IPS-18c (cell line): ENCODE measurements around the gene ATP8A2.

Source experiments
- H3K4me3 ChIP-seq: 2 replicates; pipeline ENCODE4 v1.7.0; 2013; ENCODE audit warnings: low read depth, mild to moderate bottlenecking, low read length, moderate library complexity; ENCODE audit not compliant: insufficient read depth
- H3K9me3 ChIP-seq: one replicate; pipeline ENCODE4 v1.6.1; 2013; ENCODE audit warnings: mild to moderate bottlenecking, low read length, moderate library complexity; ENCODE audit not compliant: control insufficient read depth, insufficient read depth

The ATP8A2 gene

DNA sequence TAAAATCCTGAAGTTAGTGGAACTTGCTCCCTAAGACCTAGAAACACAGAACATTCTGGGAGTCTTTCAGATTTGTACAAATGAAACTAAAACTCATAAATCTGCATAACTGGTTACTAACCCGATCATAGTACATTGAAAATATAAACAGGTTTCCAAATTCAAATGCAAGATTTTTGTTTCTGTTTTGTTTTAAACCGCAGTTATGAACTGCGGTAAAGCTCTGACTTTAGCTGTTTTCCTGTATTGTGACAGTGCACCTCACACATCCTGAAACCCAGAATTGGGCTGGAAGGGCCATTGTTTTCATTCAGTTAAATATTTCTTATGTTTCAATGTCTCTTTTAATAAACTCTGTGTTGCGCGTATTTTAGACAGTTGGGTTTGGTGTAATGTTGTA, 475.4 kb downstream of the ATP8A2 start:
- Histone ChIP-seq H3K4me3 (no peak overlapping the region), H3K9me3 (no peaks in the 10 kb centered on the region)

DNA sequence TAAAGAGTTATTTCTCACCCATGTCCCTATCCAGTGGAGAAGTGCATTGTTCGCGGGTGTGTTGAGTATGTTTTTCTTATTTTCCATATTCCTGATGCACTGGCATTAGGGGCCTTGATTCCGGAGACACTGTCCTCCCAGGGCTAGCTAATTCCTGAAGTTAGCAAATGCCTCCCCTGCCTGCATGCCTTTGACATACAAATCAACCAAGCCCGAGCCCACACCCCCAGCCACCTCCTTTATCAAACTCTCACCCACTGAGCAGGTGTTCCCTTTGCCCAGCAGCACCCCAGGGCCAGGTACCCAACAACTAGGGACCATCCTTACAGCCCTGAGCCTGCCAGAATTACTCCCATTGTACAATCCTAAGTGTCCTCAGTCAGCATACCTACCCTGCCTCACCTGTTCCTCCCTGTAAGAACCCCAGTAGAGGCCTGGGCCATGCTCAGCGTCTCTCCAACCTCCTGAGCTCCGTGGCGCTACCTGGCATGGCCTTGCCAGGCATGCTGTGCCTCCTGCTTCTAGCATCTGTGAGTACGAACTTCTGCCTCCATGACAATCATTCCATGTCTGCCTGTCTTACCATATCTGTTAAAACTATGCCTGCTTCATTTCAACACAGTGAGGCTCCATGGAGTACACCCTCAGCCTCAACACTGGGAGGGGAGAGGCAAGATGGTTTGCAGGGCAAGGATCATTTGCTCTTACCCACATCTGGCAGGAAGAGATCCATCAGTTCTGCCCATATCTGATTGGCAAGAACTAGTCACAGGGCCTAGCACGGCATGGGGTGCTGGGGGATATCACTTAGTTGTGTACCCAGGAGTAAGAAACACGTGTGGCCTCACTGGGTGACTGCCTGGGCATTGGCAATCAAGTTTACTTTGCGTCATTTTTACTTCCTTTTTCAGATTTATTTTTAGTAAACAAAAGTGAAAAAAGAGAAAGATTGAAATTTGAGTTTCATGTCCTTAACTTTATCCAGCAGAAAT, 476.2 kb downstream of the ATP8A2 start:
- H3K4me3 ChIP-seq, result no peak overlapping the region
- H3K9me3 ChIP-seq, result no peaks in the 10 kb centered on the region

DNA sequence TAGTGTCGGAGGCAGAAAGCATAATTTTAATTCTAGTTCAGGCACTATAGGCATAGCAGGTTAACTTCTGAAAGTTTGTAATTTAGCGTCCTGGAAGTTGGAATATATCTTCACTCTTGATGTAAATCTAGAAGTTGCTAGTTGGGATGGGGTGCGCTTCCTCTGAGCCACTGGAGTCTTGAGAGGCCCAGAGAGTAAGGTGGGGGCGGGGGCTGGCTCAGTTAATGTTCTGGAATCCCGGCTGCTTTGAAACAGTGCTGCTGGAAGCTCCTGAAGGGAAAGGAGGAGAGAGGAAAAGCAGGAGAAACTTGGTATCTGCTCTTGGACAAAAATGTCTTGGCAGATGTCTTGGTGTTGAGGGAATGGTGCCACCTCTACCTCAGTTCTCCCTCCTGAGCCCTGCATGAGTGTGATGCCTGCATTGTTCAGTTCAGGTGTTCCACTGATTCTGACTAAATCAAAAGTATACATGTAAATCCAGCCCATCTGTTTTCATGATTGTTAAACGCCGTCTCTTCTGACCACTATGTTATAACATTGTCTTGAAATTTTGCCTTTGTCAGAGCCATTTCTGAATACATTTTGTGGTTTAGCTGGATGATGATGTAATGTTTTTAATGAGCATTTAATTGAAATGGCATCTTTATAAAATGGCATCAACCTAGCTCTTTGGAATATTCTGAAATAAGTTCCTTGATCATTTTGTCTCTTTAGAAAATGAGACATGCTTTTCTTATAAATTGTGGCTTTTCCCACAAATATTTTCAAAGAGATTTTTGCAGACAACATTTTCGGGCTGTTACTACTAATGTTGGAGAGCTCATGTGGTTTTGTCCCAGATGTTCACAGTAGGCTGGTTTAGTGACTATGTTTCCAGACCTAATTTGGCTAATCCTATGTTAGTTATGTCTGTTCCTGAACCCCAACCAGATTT, 477.3 kb downstream of the ATP8A2 start:
- Histone ChIP-seq H3K4me3 (no peak overlapping the region), H3K9me3 (no peaks in the 10 kb centered on the region)

DNA sequence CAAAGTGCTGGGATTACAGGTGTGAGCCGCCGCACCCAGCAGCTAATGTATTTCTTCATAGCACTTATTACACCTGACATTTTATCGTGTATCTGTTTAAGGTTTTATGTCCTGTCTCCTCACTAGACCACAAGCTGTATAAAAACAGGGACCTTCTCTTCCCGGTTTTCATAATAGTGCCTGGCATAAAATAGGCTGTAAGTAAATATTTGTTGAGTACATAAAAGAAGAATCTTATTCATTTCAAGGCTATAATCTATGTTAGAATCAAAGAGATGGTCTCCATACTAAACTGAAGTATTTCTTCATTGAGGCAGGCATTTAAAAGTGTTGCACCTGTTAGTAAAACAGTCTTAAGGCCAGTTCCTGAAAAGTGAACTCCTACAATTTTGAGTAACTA, 486.1 kb downstream of the ATP8A2 start:
- Histone ChIP-seq H3K9me3 (no peaks in the 10 kb centered on the region), H3K4me3 (no peak overlapping the region)

DNA sequence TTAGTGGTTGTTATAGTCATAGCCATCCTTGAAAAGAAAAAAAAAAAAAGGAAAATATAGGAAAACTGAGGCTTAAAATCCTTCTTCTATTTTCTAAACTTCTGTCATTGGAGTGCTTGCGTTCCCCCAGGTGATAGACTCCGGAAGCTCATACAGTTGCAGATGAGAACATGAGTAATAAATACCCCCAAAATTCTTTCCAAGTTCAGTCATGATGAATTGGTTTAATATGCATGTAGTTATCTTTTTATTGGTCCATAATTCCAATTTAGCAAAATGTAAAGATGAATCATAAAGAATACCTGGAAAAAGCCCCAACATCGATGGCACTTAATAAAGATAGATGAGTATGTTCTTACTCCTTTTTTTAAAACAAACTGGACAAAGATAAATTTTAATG, 487.8 kb downstream of the ATP8A2 start:
- Histone ChIP-seq H3K9me3 (peaks cover 3% of the 10 kb centered on the region), H3K4me3 (no peak overlapping the region)

DNA sequence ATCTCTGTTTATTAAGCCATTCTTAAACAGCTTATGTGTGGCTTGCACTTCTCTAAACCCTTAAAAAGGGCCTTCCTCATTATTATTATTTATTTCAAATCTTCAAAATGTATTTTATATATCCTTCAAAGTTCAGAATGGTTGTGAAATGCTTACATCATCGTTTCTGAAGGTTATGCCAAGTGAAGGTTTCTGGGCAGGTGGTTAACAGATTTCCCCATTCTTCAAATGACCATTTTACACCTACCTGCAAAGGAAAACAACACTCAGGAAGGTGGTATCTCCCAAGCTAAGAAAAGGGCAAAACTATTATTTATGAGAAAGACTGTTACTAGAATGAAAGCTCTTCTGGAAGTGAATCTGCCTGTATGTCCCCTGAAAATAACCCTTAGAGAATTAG, 488.5 kb downstream of the ATP8A2 start:
- peaks cover 3% of the 10 kb centered on the region for H3K9me3 ChIP-seq
- H3K4me3 ChIP-seq, result no peak overlapping the region

DNA sequence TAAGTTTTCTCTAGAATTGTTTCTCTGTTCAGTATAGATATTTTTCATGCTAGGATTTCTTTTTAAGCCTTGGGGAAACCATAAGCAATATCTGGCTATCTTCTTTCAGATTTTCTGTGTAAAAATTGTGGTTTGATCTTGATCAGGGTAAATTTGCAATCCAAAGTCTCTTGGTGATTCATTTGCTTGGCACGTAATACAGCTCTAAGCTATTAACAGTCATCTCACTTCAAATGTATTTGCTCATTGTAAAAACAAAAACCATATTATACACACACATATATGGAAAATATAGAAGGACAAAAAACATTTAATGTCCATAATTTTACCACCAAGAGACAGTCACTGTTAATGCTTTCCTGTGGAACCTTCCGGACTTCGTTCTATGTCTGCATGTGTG, 489.1 kb downstream of the ATP8A2 start:
- Histone ChIP-seq H3K9me3 (peaks cover 3% of the 10 kb centered on the region), H3K4me3 (no peak overlapping the region)

DNA sequence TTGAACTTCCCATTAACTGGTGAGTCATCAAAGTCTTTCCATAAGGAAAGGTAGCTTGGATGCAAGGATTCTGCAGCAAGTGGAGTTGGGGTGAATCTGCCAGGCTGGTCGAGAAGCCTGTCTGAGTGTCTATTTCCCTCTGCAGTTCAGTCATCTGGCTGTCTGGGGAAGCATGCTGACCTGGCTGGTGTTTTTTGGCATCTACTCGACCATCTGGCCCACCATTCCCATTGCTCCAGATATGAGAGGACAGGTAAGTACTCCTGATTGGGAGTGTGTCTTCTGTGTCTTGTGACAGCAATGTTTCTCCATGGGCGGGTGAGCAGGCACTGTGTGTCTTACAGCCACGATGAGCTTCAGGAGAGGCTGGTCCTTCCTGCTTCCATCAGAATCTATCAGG, 490.4 kb downstream of the ATP8A2 start:
- peaks cover 3% of the 10 kb centered on the region for H3K9me3 ChIP-seq

DNA sequence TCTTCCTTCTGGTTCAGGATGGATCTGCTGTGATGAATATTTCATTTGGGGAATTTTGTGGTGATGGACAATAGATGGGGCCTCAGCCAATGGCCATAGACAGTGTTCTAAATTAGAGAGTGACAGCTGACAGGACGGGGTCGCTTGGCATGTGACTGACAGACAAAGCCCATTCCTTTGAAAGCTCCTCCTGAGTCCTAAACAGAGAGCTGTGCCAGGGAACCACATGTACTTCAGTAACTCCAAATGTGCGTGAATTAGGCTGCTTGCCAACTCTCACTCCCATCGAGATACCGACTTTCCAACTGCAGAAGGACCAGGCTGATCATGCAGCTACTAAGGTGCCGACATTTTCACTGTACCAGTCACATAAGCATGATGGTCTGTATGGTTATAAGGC, 492.3 kb downstream of the ATP8A2 start:
- H3K9me3 ChIP-seq, result peaks cover 3% of the 10 kb centered on the region
- no peak overlapping the region for H3K4me3 ChIP-seq

More for the DNA sequence above, 490.4 kb downstream of the ATP8A2 start:
- no peak overlapping the region for H3K4me3 ChIP-seq

DNA sequence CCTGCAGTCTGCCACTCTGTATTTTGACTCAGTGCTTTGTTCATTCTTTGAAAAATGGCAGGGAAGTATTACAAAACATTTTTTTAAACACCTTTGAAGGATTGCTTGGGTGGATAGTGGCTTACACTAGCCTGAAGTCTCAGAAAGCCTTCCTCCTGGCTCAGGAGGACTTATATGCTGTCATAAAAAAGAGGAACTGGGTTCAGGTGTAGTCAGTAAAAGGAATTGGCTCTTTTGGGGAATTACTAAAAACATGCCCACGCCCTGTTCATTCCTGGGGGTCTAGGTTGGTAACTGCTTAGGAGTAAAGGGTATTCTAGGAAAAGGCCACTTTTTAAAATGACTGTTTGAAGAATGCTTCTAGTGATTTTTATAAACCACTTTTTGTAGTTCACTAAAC, 493.2 kb downstream of the ATP8A2 start:
- H3K4me3 ChIP-seq, result no peak overlapping the region
- H3K9me3 ChIP-seq, result peaks cover 3% of the 10 kb centered on the region

DNA sequence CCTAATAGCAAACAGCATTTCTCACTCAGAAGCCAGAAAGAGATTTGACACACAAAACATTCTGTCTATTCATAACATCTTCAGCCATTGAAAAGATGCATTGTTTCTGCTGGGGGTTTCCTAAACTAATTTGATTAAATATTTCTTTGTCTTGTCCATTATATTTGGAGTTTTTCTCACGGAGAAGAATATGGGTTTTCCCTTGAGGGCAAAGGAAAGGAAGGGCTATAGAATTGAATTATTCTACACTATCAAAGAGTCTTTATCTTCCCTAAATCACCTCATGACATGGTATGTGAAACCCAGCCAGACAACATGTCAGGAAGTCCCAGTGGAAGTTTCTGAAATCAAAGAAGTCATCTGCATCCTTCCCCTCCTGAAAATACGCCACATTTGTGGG, 493.6 kb downstream of the ATP8A2 start:
- no peak overlapping the region for H3K4me3 ChIP-seq
- peaks cover 3% of the 10 kb centered on the region for H3K9me3 ChIP-seq

DNA sequence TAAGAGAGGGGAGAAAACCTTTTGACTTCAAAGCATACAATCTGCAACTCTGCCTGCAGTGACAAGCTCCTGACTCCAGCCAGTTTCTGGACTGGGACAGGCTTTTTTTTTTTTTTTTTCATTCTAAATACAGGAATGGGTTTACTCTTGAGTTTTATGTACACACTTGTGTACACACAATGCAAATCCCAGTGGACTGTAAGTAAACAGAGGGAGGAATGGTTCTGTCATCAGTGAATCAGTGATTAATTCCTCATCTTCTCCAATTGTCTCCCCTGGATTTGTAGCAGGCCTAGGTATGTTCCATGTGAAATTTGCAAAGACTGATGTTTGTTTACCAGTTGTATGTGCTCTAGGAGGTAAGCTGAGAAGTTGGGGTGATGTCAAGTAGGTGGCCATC, 495.3 kb downstream of the ATP8A2 start:
- Histone ChIP-seq H3K4me3 (no peak overlapping the region), H3K9me3 (peaks cover 3% of the 10 kb centered on the region)

DNA sequence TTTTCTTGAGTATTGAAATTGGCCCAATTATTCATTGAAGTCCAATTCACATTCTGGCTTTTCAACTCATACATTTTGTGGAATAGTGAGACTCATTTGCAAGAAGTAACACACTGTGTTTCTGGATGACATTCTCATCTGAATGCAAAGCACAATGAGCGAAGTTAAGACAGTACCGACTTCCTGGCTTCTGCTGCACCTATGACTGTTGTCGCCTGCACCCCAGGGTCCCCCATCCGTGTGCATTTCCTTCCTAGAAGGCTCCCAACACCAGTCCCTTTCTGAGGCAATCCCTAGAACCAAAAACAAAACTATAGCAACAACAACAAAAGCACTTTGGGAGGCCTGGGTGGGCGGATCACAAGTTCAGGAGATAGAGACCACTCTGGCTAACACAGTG, 496.7 kb downstream of the ATP8A2 start:
- H3K9me3 ChIP-seq, result no peaks in the 10 kb centered on the region
- H3K4me3 ChIP-seq, result no peak overlapping the region

DNA sequence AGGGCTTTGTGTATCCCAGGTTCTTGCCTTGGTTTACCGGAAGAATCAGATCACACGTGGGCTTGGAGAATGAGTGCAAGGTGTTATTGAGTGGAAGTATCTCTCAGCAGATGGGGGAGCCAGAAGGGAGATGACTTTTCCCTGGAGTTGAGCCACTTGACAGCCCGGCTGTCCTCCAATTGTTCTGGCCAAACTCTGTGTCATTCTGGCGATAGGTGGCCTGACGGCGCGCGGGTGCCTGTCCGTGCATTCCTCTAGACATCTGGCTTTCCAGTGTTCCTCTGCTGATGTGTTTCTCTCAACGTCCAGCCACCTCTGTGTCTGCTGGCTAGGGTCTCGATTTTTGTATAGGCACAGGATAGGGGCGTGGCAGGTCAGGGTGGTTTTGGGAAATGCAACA, 498.2 kb downstream of the ATP8A2 start:
- no peaks in the 10 kb centered on the region for H3K9me3 ChIP-seq
- no peak overlapping the region for H3K4me3 ChIP-seq

DNA sequence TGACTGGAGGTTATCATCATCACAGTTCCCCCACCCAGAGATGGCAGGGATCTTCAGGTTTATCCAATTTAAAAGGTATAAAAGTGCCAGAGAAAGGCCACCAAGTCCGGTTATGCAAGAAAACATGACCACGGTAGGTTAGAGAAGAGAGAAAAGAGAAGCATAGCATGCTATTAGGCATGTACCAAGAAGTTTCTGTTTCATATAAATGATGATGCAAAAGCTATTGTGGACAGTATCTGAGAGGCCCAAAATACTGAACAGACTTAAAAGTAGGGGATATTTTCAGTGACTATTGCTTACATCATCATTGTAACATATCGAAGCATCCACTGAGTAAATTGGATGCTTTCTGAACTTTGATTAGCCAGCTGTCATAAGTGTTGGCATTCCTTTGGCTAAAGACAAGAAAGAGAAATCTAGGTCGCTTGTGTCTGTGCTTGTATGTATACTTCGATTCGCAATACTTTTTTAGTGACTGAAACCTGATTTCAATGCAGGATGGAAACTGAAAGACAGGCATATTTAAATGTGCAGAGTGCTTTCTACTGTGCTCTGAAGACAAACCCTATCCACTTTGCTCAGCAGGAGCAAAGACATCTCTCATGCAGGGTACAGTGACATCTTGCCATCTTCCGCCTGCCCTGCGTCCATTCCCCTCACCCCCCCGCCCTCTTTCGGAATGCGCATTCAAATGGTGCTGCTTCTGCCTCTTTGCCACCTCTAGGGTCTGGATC, 499.8 kb downstream of the ATP8A2 start:
- Histone ChIP-seq H3K4me3 (no peak overlapping the region), H3K9me3 (no peaks in the 10 kb centered on the region)

DNA sequence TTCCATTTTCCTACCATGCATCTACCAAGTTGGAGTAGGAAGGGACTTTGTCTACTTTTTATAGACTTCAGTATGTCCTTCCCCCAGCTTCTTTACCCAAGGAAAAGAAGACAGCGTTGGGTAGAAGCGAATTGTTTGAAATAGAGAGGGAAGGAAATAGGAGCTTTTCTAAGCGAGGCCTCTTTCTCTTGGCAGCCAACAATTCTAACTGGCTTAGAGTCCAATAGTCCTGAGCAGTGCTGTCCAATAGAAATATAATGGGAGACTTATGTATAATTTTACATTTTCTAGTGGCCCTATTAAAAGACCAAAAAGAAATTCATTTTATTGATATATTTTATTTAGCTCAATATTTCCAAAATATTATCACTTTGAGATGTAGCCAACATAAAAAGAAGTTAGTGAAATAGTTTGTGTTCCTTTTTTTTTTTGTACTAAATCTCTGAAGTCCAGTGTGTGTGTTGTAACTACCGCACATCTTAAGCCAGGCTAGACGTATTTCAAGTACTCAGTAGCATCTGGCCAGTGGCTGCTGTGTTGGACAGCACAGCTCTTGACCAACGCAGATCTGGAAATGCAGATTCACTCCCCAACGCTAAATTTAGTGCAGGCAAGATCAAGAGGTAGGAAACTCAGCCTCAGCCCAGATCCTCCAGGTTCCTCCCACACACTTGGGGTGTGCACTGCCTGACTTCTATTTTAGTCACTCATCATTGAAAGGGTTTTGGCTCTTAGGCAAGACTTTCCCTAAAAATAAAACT, 500.9 kb downstream of the ATP8A2 start:
- H3K4me3 ChIP-seq, result no peak overlapping the region
- H3K9me3 ChIP-seq, result no peaks in the 10 kb centered on the region

DNA sequence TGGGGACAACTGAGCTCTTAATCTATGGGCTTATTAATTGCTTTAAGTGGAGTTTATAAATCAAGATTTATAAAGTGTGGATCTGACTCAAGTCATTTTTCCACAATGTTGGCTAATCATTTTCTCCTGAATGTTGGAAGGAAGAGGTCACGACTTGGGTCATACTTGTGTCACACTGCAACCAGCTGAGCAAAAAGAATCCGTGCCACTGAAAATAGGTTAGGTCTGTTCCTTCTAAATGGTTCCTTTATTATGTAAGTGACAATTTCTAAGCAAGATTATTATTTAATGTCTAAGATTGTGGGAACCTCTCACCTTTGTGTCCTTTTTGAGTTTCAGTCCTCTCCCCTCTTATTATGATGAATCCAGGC, 501.5 kb downstream of the ATP8A2 start:
- no peaks in the 10 kb centered on the region for H3K9me3 ChIP-seq
- H3K4me3 ChIP-seq, result no peak overlapping the region
